ENCODE measurements around the gene DENND2D. TPM values are rescaled to one million over a fixed set of nuclear protein-coding genes. Genes with fewer than 3 reads are reported as not detected.

The DENND2D gene
- total and polyA plus RNA-seq, 10 of the 15 experiments (the other 5 are each of a cell fraction or from before 2014, with no cell fraction given) = 149 to 375 (median 172) TPM

- in situ Hi-C loops (cut with MboI) (no loop called here), intact Hi-C loops (cut with micrococcal nuclease; ENCODE audit: unreplicated experiment) (loop anchor here (5.0 kb wide), 1 partner anchor 345 kb away; the partner anchor contains the start of gene CD53)
- RAD21 ChIA-PET (ENCODE audit: unreplicated experiment) = interaction anchor here (0.7 to 9.9 kb wide), 13 partner anchors 9 to 383 kb away, joined by 3 to 542 read pairs (median 4); partner anchors contain the start of genes CD53, CEPT1, DENND2D and DRAM2
- no peak for DNase-seq (ENCODE audit: low read depth, low spot score)
- Histone ChIP-seq H3K9ac (ENCODE audit: control insufficient read depth, insufficient read depth, low read length) (peak overlapping the region; percentile 72), H3K36me3 (ENCODE audit: control insufficient read depth in 2 of 2, insufficient read depth in 2 of 2, low read length in 1 of 2) (no peaks in the 10 kb centered on the region), H3K9me3 (replicated peaks; ENCODE audit: control insufficient read depth, insufficient read depth, low read length) (no peaks in the 10 kb centered on the region), H4K20me1 (ENCODE audit: control insufficient read depth, insufficient read depth) (no peaks in the 10 kb centered on the region), H2AFZ (ENCODE audit: control insufficient read depth, low read depth, low read length) (no peak overlapping the region), H3K79me2 (ENCODE audit: control insufficient read depth, insufficient read depth, low read length) (peaks cover 20% of the 10 kb centered on the region), H3K27me3 (replicated peaks in 1 of 2; ENCODE audit: control insufficient read depth in 2 of 2, insufficient read depth in 2 of 2, low read length in 1 of 2) (no peaks in the 10 kb centered on the region), H3K4me3 (peak overlapping the region; percentile 16; the same call in 1 of the 2 replicates), H3K4me1 (ENCODE audit: control insufficient read depth, insufficient read depth, low read length) (peaks cover 85% of the 10 kb centered on the region), H3K27ac (ENCODE audit: control insufficient read depth, insufficient read depth) (peak overlapping the region; percentile 100), H3K4me2 (ENCODE audit: control insufficient read depth, insufficient read depth) (peak overlapping the region; percentile 19)
- SMC1A ChIA-PET (ENCODE audit: uncharacterized antibody, unreplicated experiment) = interaction anchor here (1.1 to 12.4 kb wide), 19 partner anchors 9 to 553 kb away, joined by 3 to 284 read pairs (median 17); partner anchors contain the start of genes CD53, CEPT1, DENND2D and DRAM2
- ATAC-seq = peak; percentile 1; the same call in 2 of the 3 replicates
- POLR2A ChIA-PET = interaction anchor here (0.7 to 8.8 kb wide), 9 partner anchors 10 to 346 kb away, joined by 3 to 371 read pairs (median 9); partner anchors contain the start of genes CEPT1, DENND2D and DRAM2
- WGBS (ENCODE audit: insufficient coverage, insufficient replicate concordance, low lambda C conversion rate, missing lambda C conversion rate) = 10% methylated on average over 5 of the region's 5 CpGs
- no peak for FAIRE-seq
- CTCF ChIA-PET = interaction anchor here (0.9 to 8.9 kb wide), 10 partner anchors 8 to 225 kb away, joined by 3 to 239 read pairs (median 4); partner anchors contain the start of gene DENND2D
- BruUV-seq (replicated peaks) = no TSS peak
- TF ChIP-seq JUND (IDR thresholded peaks at IDR 0.05; ENCODE audit: low read depth, low read length) = no peak
- no peak for TF ChIP-seq STAT3 (IDR thresholded peaks at IDR 0.05; ENCODE audit: low read depth, low read length)
- TF ChIP-seq HDGF (IDR thresholded peaks at IDR 0.05) = no peak
- TF ChIP-seq FOS (IDR thresholded peaks at IDR 0.05; ENCODE audit: borderline replicate concordance, extremely low read depth, insufficient read length) = no peak
- no peak for TF ChIP-seq MYC (IDR thresholded peaks at IDR 0.05; ENCODE audit: insufficient read depth, insufficient read length, insufficient replicate concordance, low read length, severe bottlenecking)
- TF ChIP-seq BCL3 (IDR thresholded peaks at IDR 0.05; ENCODE audit: borderline replicate concordance, insufficient read depth, low read depth, low read length, poor library complexity, severe bottlenecking) = peak; percentile 63
- TF ChIP-seq BHLHE40 (IDR thresholded peaks at IDR 0.05; ENCODE audit: borderline replicate concordance in 1 of 2, low read depth in 2 of 2, low read length in 1 of 2) = peak in 1 of 2 experiments; percentile 49; a peak in 1 of 4 replicates
- TF ChIP-seq RELA (IDR thresholded peaks at IDR 0.05; ENCODE audit: borderline replicate concordance, partially characterized antibody) = no peak
- peak; percentile 80 for TF ChIP-seq JUNB (IDR thresholded peaks at IDR 0.05)
- TF ChIP-seq NR2C2 (IDR thresholded peaks at IDR 0.05; ENCODE audit: borderline replicate concordance, control insufficient read depth, insufficient read length, low read depth) = no peak
- no peak for TF ChIP-seq NR2C1 (IDR thresholded peaks at IDR 0.05)
- no peak for TF ChIP-seq ZNF24 (IDR thresholded peaks at IDR 0.05)
- no peak for TF ChIP-seq BMI1 (IDR thresholded peaks at IDR 0.05; ENCODE audit: borderline replicate concordance)
- TF ChIP-seq ELK1 (IDR thresholded peaks at IDR 0.05; ENCODE audit: low read depth, low read length) = no peak
- TF ChIP-seq ESRRA (IDR thresholded peaks at IDR 0.05; ENCODE audit: low read length) = no peak
- TF ChIP-seq CBX3 (IDR thresholded peaks at IDR 0.05; ENCODE audit: borderline replicate concordance, low read depth) = no peak
- no peak for TF ChIP-seq HSF1 (IDR thresholded peaks at IDR 0.05; ENCODE audit: low read depth, low read length)
Measured at GRCh38 chr1:111217183-111217910, 16.9 kb upstream of the DENND2D start.
